IPS-NIHi7 (cell line): ENCODE results near the gene PIGU.

Experiments
- DNase-seq: peaks from one replicate; pipeline ENCODE4 v3.0.0; 2012; ENCODE audit warnings: mixed read lengths; ENCODE audit errors: extremely low spot score

Gene PIGU

GRCh38 chr20:34512266-34512954 is 164.5 kb downstream of the PIGU start:
- DNase-seq: no peak

GRCh38 chr20:34511891-34512265 is 165.0 kb downstream of the PIGU start:
- no peak for DNase-seq

- DNase-seq: no peak
Measured at GRCh38 chr20:34510575-34510974, 166.3 kb downstream of the PIGU start.
